Neuron (in vitro differentiated cells): ENCODE data around the gene NAA25.

Experiments
- H2AFZ ChIP-seq: one replicate; pipeline ENCODE4 v1.6.1; 2013; ENCODE audit warnings: low read depth, mild to moderate bottlenecking, inconsistent platforms, low read length, moderate library complexity
- H3K27me3 ChIP-seq: one replicate; pipeline ENCODE4 v1.6.1; 2013; ENCODE audit warnings: low read length; ENCODE audit not compliant: insufficient read depth
- H3K36me3 ChIP-seq: one replicate; pipeline ENCODE4 v1.6.1; 2013; ENCODE audit warnings: low read length; ENCODE audit not compliant: insufficient read depth
- H3K4me1 ChIP-seq: one replicate; pipeline ENCODE4 v1.6.1; 2013; ENCODE audit warnings: low read length; ENCODE audit not compliant: insufficient read depth
- H3K4me3 ChIP-seq: 2 replicates; pipeline ENCODE4 v1.5.1; 2013; ENCODE audit warnings: mild to moderate bottlenecking, low read length, moderate library complexity
- H3K9me3 ChIP-seq: one replicate; pipeline ENCODE4 v1.6.1; 2013; ENCODE audit warnings: low read length

The NAA25 gene

DNA sequence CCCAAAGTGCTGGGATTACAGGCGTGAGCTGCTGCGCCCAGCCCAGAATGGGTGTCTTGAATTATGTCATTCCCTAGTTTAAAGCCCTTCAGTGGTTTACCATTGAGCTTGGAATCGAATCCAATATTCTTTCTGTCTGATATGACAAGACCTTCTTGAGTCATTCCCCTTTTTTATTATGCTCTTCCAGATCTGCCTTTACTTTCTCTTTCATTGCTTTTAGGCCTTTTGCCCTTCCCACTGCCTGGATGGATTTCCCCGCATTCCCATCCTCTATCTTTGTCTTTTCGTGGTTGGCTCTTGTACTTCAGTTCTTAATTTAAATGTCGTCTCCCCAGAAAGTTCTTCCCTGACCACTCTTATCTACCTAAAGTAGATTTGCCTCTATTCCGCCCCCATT, 18.3 kb upstream of the NAA25 start:
- Histone ChIP-seq H3K27me3 (no peaks in the 10 kb centered on the region), H3K4me3 (peak overlapping the region; percentile 83), H3K9me3 (no peaks in the 10 kb centered on the region), H3K4me1 (peaks cover 7% of the 10 kb centered on the region), H3K36me3 (peaks cover 12% of the 10 kb centered on the region), H2AFZ (no peak overlapping the region)

GRCh38 chr12:112126000-112126438, 17.4 kb upstream of the NAA25 start:
- peaks cover 7% of the 10 kb centered on the region for H3K4me1 ChIP-seq
- no peaks in the 10 kb centered on the region for H3K27me3 ChIP-seq

DNA sequence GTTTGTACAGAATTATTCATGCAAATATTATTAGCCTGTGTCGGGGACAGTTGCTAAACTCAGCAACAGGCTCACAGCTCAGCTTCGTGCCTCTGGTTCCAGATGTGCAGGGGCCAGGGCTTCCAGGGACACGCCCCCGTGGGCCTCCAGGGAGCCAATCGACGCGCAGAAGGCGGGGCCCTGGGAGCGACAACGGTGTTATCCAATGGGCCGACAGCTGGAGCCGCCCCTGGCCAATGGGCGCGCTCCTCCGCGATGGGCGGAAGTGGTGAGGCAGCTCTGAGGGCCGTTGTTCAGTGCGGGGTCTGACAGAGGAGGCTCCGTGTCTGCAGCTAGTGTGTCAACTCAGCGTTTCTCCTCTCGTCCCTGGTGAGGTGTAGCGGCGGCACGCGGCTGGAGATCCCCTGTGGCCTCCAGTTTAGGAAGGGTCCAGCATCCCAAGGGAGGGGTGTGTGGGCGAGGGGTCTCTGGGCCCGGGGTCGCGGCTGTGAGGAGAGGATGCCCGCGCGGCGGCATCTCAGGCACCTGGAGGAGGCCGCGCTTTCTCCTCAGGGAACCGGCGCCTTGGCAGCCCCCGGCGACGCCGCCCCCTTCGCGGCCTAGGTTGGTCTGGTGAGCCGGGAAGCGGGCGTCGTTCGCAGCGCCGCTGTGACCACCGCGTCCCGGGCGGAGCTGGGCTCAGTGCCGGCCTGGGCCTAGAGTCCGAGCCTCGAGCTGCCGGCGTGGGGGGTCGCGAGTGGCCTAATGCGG, 16.8 kb upstream of the NAA25 start, which contains the start of gene TRAFD1:
Gene TRAFD1, plus strand, starts transcription at position 311 of the 750 bp plus-strand sequence. CDS start 4,963 bp downstream, outside the sequence.
- Histone ChIP-seq H3K27me3 (no peaks in the 10 kb centered on the region), H3K4me1 (peaks cover 7% of the 10 kb centered on the region), H3K9me3 (no peaks in the 10 kb centered on the region), H3K4me3 (peak within 1 kb of the TSS; percentile 83), H2AFZ (peak within 1 kb of the TSS; percentile 49), H3K36me3 (peaks cover 6% of the 10 kb centered on the region)

More at GRCh38 chr12:112126000-112126438, 17.4 kb upstream of the NAA25 start:
- H3K9me3 ChIP-seq = no peaks in the 10 kb centered on the region
- H3K4me3 ChIP-seq = peak overlapping the region; percentile 83
- H2AFZ ChIP-seq = peak overlapping the region; percentile 49
- peaks cover 12% of the 10 kb centered on the region for H3K36me3 ChIP-seq

- peaks cover 3% of the 10 kb centered on the region for H3K36me3 ChIP-seq
- H3K27me3 ChIP-seq = no peaks in the 10 kb centered on the region
- H3K4me1 ChIP-seq = peaks cover 7% of the 10 kb centered on the region
- H2AFZ ChIP-seq = no peak overlapping the region
- H3K4me3 ChIP-seq = peak overlapping the region; percentile 83
- H3K9me3 ChIP-seq = no peaks in the 10 kb centered on the region
These were observed 16.3 kb upstream of the NAA25 start for GRCh38 chr12:112124918-112125249.

- peaks cover 7% of the 10 kb centered on the region for H3K4me1 ChIP-seq
- H3K4me3 ChIP-seq = no peak overlapping the region
- H3K36me3 ChIP-seq = no peaks in the 10 kb centered on the region
- H2AFZ ChIP-seq = no peak overlapping the region
- no peaks in the 10 kb centered on the region for H3K9me3 ChIP-seq
- no peaks in the 10 kb centered on the region for H3K27me3 ChIP-seq
These were observed 14.5 kb upstream of the NAA25 start for GRCh38 chr12:112122823-112123690.

GRCh38 chr12:112121780-112122565, 13.4 kb upstream of the NAA25 start:
- H3K27me3 ChIP-seq = no peaks in the 10 kb centered on the region
- H2AFZ ChIP-seq = no peak overlapping the region
- H3K9me3 ChIP-seq = no peaks in the 10 kb centered on the region
- no peak overlapping the region for H3K4me3 ChIP-seq
- H3K4me1 ChIP-seq = peaks cover 10% of the 10 kb centered on the region
- H3K36me3 ChIP-seq = no peaks in the 10 kb centered on the region

DNA sequence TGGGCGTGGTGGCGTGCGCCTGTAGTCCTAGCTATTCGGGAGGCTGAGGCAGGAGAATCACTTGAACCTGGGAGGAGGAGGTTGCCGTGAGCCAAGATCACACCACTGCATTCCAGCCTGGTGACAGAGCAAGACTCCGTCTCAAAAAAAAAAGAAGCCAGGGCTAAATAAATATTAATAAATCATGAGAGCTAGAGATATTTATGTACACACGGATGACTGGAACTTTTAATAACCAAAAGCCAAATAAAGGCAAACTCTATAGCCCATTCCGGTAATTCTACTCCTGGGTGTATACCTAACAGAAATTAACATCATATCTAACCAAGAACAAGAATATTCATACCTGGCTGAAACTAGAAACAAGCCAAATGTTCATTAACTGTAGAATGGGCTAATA, 9.1 kb upstream of the NAA25 start:
- Histone ChIP-seq H3K4me1 (peaks cover 12% of the 10 kb centered on the region), H2AFZ (no peak overlapping the region)

GRCh38 chr12:112116232-112117060, 7.9 kb upstream of the NAA25 start:
- peak overlapping the region; percentile 48 for H2AFZ ChIP-seq

More for the DNA sequence above, 9.1 kb upstream of the NAA25 start:
- no peaks in the 10 kb centered on the region for H3K27me3 ChIP-seq
- H3K36me3 ChIP-seq = no peaks in the 10 kb centered on the region
- H3K4me3 ChIP-seq = no peak overlapping the region
- H3K9me3 ChIP-seq = no peaks in the 10 kb centered on the region

GRCh38 chr12:112115259-112116045, 6.9 kb upstream of the NAA25 start:
- no peaks in the 10 kb centered on the region for H3K9me3 ChIP-seq
- H3K4me1 ChIP-seq = peaks cover 12% of the 10 kb centered on the region
- H3K36me3 ChIP-seq = no peaks in the 10 kb centered on the region
- H3K4me3 ChIP-seq = no peak overlapping the region
- no peaks in the 10 kb centered on the region for H3K27me3 ChIP-seq
- H2AFZ ChIP-seq = no peak overlapping the region

More at GRCh38 chr12:112116232-112117060, 7.9 kb upstream of the NAA25 start:
- Histone ChIP-seq H3K9me3 (no peaks in the 10 kb centered on the region), H3K4me3 (peak overlapping the region; percentile 37), H3K27me3 (no peaks in the 10 kb centered on the region), H3K4me1 (peaks cover 12% of the 10 kb centered on the region), H3K36me3 (no peaks in the 10 kb centered on the region)

- H3K9me3 ChIP-seq = no peaks in the 10 kb centered on the region
- H3K4me3 ChIP-seq = no peak overlapping the region
- H3K4me1 ChIP-seq = peaks cover 16% of the 10 kb centered on the region
- H2AFZ ChIP-seq = no peak overlapping the region
- no peaks in the 10 kb centered on the region for H3K27me3 ChIP-seq
- no peaks in the 10 kb centered on the region for H3K36me3 ChIP-seq
These were observed 4.0 kb upstream of the NAA25 start for GRCh38 chr12:112112409-112113133.

DNA sequence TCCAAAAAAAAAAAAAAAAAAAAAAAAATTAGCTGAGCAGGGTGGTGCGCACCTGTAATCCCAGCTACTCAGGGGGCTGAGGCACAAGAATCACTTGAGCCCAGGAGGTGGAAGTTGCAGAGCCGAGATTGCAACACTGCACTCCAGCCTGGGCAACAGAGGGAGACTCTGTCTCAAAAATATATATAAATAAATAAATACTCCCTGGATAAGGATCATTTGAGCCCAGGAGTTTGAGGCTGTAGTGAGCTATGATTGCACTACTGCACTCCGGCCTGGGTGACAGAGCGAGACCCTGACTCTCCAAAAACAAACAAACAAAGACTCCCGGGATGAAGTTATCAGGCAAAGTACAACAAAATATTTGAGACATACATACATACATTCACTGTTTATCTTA, 3.3 kb upstream of the NAA25 start:
- Histone ChIP-seq H3K27me3 (no peaks in the 10 kb centered on the region), H3K4me3 (no peak overlapping the region), H3K9me3 (no peaks in the 10 kb centered on the region), H2AFZ (no peak overlapping the region), H3K4me1 (peaks cover 19% of the 10 kb centered on the region), H3K36me3 (no peaks in the 10 kb centered on the region)
